HepG2 (cell line): ENCODE measurements around the gene LIPE. TPM values are rescaled to one million over a fixed set of nuclear protein-coding genes. Genes with fewer than 3 reads are reported as not detected.

Experiments
- ATAC-seq: fragments of 200-7000 bp; cut with Tn5 transposase; 3 replicates; pipeline ENCODE4 v1.9.1; 2020; ENCODE audit warnings: mild to moderate bottlenecking, moderate library complexity
- BruUV-seq: library from RNA; stranded (reverse); fragments of 400-500 nt; replicated peaks from 2 replicates; lab custom pipeline; 2021; lab: Mats Ljungman, UMichigan
- CTCF ChIA-PET: fragments of 300-600 bp; formaldehyde crosslinking; extraction: SDS; loops from one replicate; lab custom pipeline; 2021; ENCODE audit warnings: low total read pairs, inconsistent platforms, low intra/inter-chr PET ratio; lab: Yijun Ruan, JAX
- POLR2A ChIA-PET: fragments of 350-600 bp; sonication (Branson Sonifier 250); formaldehyde crosslinking; loops from one replicate; lab custom pipeline; 2020; ENCODE audit warnings: antibody characterized with exemption, inconsistent platforms; lab: Yijun Ruan, JAX
- DNase-seq: peaks from one replicate; pipeline ENCODE4 v3.0.0-alpha.2; 2015; ENCODE audit warnings: low spot score
- FAIRE-seq: peaks from 3 replicates; lab custom pipeline; 2011; peaks lifted over from hg19 to GRCh38; lab: Jason Lieb, UNC
- H2AFZ ChIP-seq: one replicate; pipeline ENCODE4 v1.6.1; 2011; ENCODE audit warnings: low read length, inconsistent platforms
- H3K27ac ChIP-seq: fragments of 300-600 bp; 3 replicates; pipeline ENCODE4 v1.8.0; 2011; ENCODE audit warnings: mixed run types, mild to moderate bottlenecking, mixed read lengths, low read length, inconsistent platforms; ENCODE audit not compliant: insufficient read depth; ENCODE audit errors: extremely low read length
- H3K27me3 ChIP-seq, 2 experiments: fragments of 200-600 bp in 1 of 2; 2 replicates in 1 of 2; 3 replicates in 1 of 2; pipeline versions ENCODE4 v1.6.0 to v1.8.0; 2011; ENCODE audit warnings: low read length in 2 of 2, mild to moderate bottlenecking in 2 of 2, moderate library complexity in 2 of 2, inconsistent platforms in 1 of 2; ENCODE audit not compliant: insufficient read depth in 2 of 2, control insufficient read depth in 1 of 2
- H3K36me3 ChIP-seq, 2 experiments: fragments of 200-600 bp in 1 of 2; replicated peaks in 1 of 2; 2 replicates in 1 of 2; 3 replicates in 1 of 2; pipeline versions ENCODE4 v1.5.1 to v1.8.0; 2011; ENCODE audit warnings: low read length in 2 of 2, inconsistent platforms in 1 of 2; ENCODE audit not compliant: insufficient read depth in 2 of 2, control insufficient read depth in 1 of 2
- H3K4me1 ChIP-seq: 2 replicates; pipeline ENCODE4 v1.5.1; 2012; ENCODE audit warnings: low read length, inconsistent platforms; ENCODE audit not compliant: insufficient read depth
- H3K4me2 ChIP-seq: 2 replicates; pipeline ENCODE4 v1.6.0; 2011; ENCODE audit warnings: low read depth, low read length, inconsistent platforms
- H3K4me3 ChIP-seq, 3 experiments: fragments of 200-600 bp in 1 of 3; sonication (generic), shearing (Covaris generic) in 1 of 3; replicated peaks in 1 of 3; 2 replicates each; pipeline ENCODE4 v1.5.1; 2011 to 2016; ENCODE audit warnings: low read length in 3 of 3, inconsistent platforms in 2 of 3, low read depth in 2 of 3, mild to moderate bottlenecking in 2 of 3, control low read depth in 1 of 3, mixed read lengths in 1 of 3; ENCODE audit not compliant: insufficient read depth in 1 of 3
- H3K79me2 ChIP-seq: one replicate; pipeline ENCODE4 v1.6.1; 2011; ENCODE audit warnings: low read length, inconsistent platforms; ENCODE audit not compliant: insufficient read depth
- H3K9ac ChIP-seq: 2 replicates; pipeline ENCODE4 v1.6.0; 2011; ENCODE audit warnings: mild to moderate bottlenecking, low read depth, low read length, inconsistent platforms; ENCODE audit not compliant: insufficient read depth
- H3K9me3 ChIP-seq: 2 replicates; pipeline ENCODE4 v1.5.1; 2012; ENCODE audit warnings: mild to moderate bottlenecking, low read length
- H4K20me1 ChIP-seq: 2 replicates; pipeline ENCODE4 v1.6.0; 2011; ENCODE audit warnings: inconsistent platforms, mild to moderate bottlenecking, low read length, moderate library complexity; ENCODE audit not compliant: insufficient read depth
- HNRNPL ChIP-seq: fragments of 200-400 bp; formaldehyde crosslinking; IDR thresholded peaks from 2 replicates; pipeline ENCODE4 v1.6.1; 2017; ENCODE audit warnings: mild to moderate bottlenecking, low read depth, low read length
- ZEB1 ChIP-seq: IDR thresholded peaks from 2 replicates; pipeline ENCODE4 v1.6.1; 2012; ENCODE audit warnings: mild to moderate bottlenecking, low read depth, inconsistent platforms; ENCODE audit not compliant: insufficient replicate concordance
- WGBS: methylation state at CpG from one replicate; pipeline ENCODE4 v1.1.6; 2017; ENCODE audit warnings: low lambda C conversion rate; 5-methylcytosine and 5-hydroxymethylcytosine counted together
- in situ Hi-C: cut with HindIII; loops from 2 replicates; pipeline ENCODE4 v1.10.0; 2017; ENCODE audit warnings: low pct_unique_long_range_greater_than_20kb; ENCODE audit not compliant: extremely low pct_ligation_motif_present
- intact Hi-C: fragments of 100-400 bp; cut with micrococcal nuclease; formaldehyde crosslinking; loops from one replicate; pipeline ENCODE4 v1.10.0; 2022; ENCODE audit not compliant: unreplicated experiment
- polyA plus RNA-seq, 8 experiments: library from polyadenylated mRNA; depleted of rRNA in 3 of 8; stranded (reverse) in 7 of 8; unstranded in 1 of 8; fragments of >200 nt; fragmentation: Illumina TruSeq in 4 of 8; extraction: Trizol in 4 of 8; gene quantifications; 2 replicates each; pipeline versions ENCODE4 v1.2.1 to v1.2.3, GENCODE V29; 2011 to 2016; ENCODE audit warnings: low read depth in 4 of 8, missing spikeins in 1 of 8, mixed read lengths in 1 of 8; ENCODE audit not compliant: insufficient read depth in 1 of 8
- total RNA-seq, 5 experiments: library from RNA; depleted of rRNA; stranded (reverse); fragments of >200 nt; fragmentation: Illumina TruSeq; extraction: Trizol; gene quantifications; 2 replicates each; pipeline ENCODE4 v1.2.3, GENCODE V29; 2016; ENCODE audit warnings: low read depth in 1 of 5
- TF ChIP-seq, protein P1 (sequence below): sonication (generic); formaldehyde crosslinking; conservative IDR thresholded peaks from 2 replicates; pipeline ENCODE4 v1.8.1; 2023; ENCODE audit warnings: missing genetic modification reagents

LIPE gene
- total and polyA plus RNA-seq, 2 of the 13 experiments (the other 11 are each of a cell fraction or from before 2014, with no cell fraction given): not detected

GRCh38 chr19:42402376-42403116 lies 24.6 kb downstream of the LIPE start:
- TF ChIP-seq HNRNPL (0 out of 2 replicates have a peak, but pooled peaks have one; percentile 7), ZEB1 (no peak)
- TF ChIP-seq, protein P1, sequence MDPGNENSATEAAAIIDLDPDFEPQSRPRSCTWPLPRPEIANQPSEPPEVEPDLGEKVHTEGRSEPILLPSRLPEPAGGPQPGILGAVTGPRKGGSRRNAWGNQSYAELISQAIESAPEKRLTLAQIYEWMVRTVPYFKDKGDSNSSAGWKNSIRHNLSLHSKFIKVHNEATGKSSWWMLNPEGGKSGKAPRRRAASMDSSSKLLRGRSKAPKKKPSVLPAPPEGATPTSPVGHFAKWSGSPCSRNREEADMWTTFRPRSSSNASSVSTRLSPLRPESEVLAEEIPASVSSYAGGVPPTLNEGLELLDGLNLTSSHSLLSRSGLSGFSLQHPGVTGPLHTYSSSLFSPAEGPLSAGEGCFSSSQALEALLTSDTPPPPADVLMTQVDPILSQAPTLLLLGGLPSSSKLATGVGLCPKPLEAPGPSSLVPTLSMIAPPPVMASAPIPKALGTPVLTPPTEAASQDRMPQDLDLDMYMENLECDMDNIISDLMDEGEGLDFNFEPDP (CRISPR knock-in tag): no peak
- TF ChIP-seq, all 625 proteins: peak for 1
- H3K9ac ChIP-seq: no peak overlapping the region
- no peaks in the 10 kb centered on the region for H4K20me1 ChIP-seq
- H3K27ac ChIP-seq: no peak overlapping the region
- no peaks in the 10 kb centered on the region for H3K9me3 ChIP-seq
- CTCF ChIA-PET: interaction anchor here (1.6 kb wide), 1 partner anchor 31 kb away, joined by 5 read pairs; no protein-coding TSS in a partner anchor
- no peak overlapping the region for H2AFZ ChIP-seq
- H3K27me3 ChIP-seq: peaks cover 7 to 47% of the 10 kb centered on the region in 2 experiments
- ATAC-seq (no peak), FAIRE-seq (no peak), DNase-seq (no peak)
- no TSS peak for BruUV-seq
- no peak overlapping the region; the same call in 1 of the 2 replicates for H3K4me2 ChIP-seq
- intact Hi-C loops (loop anchor here (5.0 kb wide), 1 partner anchor 270 kb away; the partner anchor contains the start of gene POU2F2), in situ Hi-C loops (no loop called here)
- WGBS: 61% methylated on average over 33 of the region's 34 CpGs
- no peak overlapping the region for H3K4me3 ChIP-seq
- H3K4me1 ChIP-seq: peaks cover 24% of the 10 kb centered on the region
- H3K79me2 ChIP-seq: no peaks in the 10 kb centered on the region
- POLR2A ChIA-PET: no interaction called here
- H3K36me3 ChIP-seq: no peaks in the 10 kb centered on the region
